HepG2 (cell line): ENCODE results near the gene XRCC5. TPM values are rescaled to one million over a fixed set of nuclear protein-coding genes. Genes with fewer than 3 reads are reported as not detected.

Experiments
- AHR ChIP-seq: IDR thresholded peaks from 2 replicates; pipeline ENCODE4 v1.6.1; 2018; ENCODE audit warnings: missing genetic modification reagents, missing compliant biosample characterization
- GLI4 ChIP-seq: sonication (generic); formaldehyde crosslinking; IDR thresholded peaks from 2 replicates; pipeline ENCODE4 v1.5.1; 2020; ENCODE audit warnings: missing genetic modification reagents, mild to moderate bottlenecking, moderate library complexity, borderline replicate concordance
- HNF4A ChIP-seq: sonication (generic); formaldehyde crosslinking; IDR thresholded peaks from 2 replicates; pipeline ENCODE4 v1.4.0; 2020; ENCODE audit warnings: missing genetic modification reagents
- NCOA2 ChIP-seq: sonication (generic); formaldehyde crosslinking; IDR thresholded peaks from 2 replicates; pipeline ENCODE4 v1.8.0; 2022; ENCODE audit warnings: inconsistent platforms
- NR3C1 ChIP-seq: sonication (generic); formaldehyde crosslinking; IDR thresholded peaks from 2 replicates; pipeline ENCODE4 v1.4.0; 2020; ENCODE audit warnings: missing genetic modification reagents
- TAF15 ChIP-seq: fragments of 200-400 bp; formaldehyde crosslinking; IDR thresholded peaks from one replicate; pipeline ENCODE4 v1.6.1; 2018; ENCODE audit warnings: mild to moderate bottlenecking, low read depth, low read length; ENCODE audit not compliant: poor library complexity, severe bottlenecking
- TBX3 ChIP-seq: fragments of 450-650 bp; IDR thresholded peaks from 2 replicates; pipeline ENCODE4 v1.6.1; 2017; ENCODE audit warnings: antibody characterized with exemption, mild to moderate bottlenecking, inconsistent platforms, borderline replicate concordance
- TOE1 ChIP-seq: sonication (generic); formaldehyde crosslinking; IDR thresholded peaks from 2 replicates; pipeline ENCODE4 v1.4.0; 2020; ENCODE audit warnings: mild to moderate bottlenecking, missing genetic modification reagents
- XRCC5 ChIP-seq: fragments of 200-400 bp; formaldehyde crosslinking; optimal IDR thresholded peaks from 2 replicates; pipeline ENCODE3; 2017; ENCODE audit warnings: mild to moderate bottlenecking, low read length
- ZBTB14 ChIP-seq: sonication (generic); formaldehyde crosslinking; IDR thresholded peaks from 2 replicates; pipeline ENCODE4 v1.4.0; 2020; ENCODE audit warnings: missing genetic modification reagents
- ZFP36 ChIP-seq: fragments of 150-350 bp; IDR thresholded peaks from 2 replicates; pipeline ENCODE4 v1.6.1; 2018; ENCODE audit warnings: borderline replicate concordance, low read length, low read depth; ENCODE audit not compliant: partially characterized antibody
- ZFP90 ChIP-seq: sonication (generic); formaldehyde crosslinking; IDR thresholded peaks from 2 replicates; pipeline ENCODE4 v1.8.0; 2022; ENCODE audit warnings: missing genetic modification reagents, mild to moderate bottlenecking, inconsistent platforms, borderline replicate concordance
- ZKSCAN8 ChIP-seq: IDR thresholded peaks from 2 replicates; pipeline ENCODE4 v1.6.1; 2016; ENCODE audit warnings: borderline replicate concordance, missing genetic modification reagents, missing compliant biosample characterization
- ZNF160 ChIP-seq: sonication (generic); formaldehyde crosslinking; IDR thresholded peaks from 2 replicates; pipeline ENCODE4 v1.8.0; 2022; ENCODE audit warnings: mild to moderate bottlenecking, inconsistent platforms, missing genetic modification reagents
- ZNF496 ChIP-seq: sonication (generic); formaldehyde crosslinking; IDR thresholded peaks from 2 replicates; pipeline ENCODE4 v1.8.1; 2023; ENCODE audit warnings: mild to moderate bottlenecking, moderate library complexity, missing genetic modification reagents; ENCODE audit not compliant: insufficient replicate concordance
- ZNF720 ChIP-seq: sonication (generic); formaldehyde crosslinking; IDR thresholded peaks from 2 replicates; pipeline ENCODE4 v1.4.0; 2020; ENCODE audit warnings: missing genetic modification reagents
- ZNF782 ChIP-seq: sonication (generic); formaldehyde crosslinking; IDR thresholded peaks from 2 replicates; pipeline ENCODE4 v1.4.0; 2020; ENCODE audit warnings: missing genetic modification reagents, mild to moderate bottlenecking, borderline replicate concordance
- polyA plus RNA-seq, 8 experiments: library from polyadenylated mRNA; depleted of rRNA in 3 of 8; stranded (reverse) in 7 of 8; unstranded in 1 of 8; fragments of >200 nt; fragmentation: Illumina TruSeq in 4 of 8; extraction: Trizol in 4 of 8; gene quantifications; 2 replicates each; pipeline versions ENCODE4 v1.2.1 to v1.2.3, GENCODE V29; 2011 to 2016; ENCODE audit warnings: low read depth in 4 of 8, missing spikeins in 1 of 8, mixed read lengths in 1 of 8; ENCODE audit not compliant: insufficient read depth in 1 of 8
- total RNA-seq, 5 experiments: library from RNA; depleted of rRNA; stranded (reverse); fragments of >200 nt; fragmentation: Illumina TruSeq; extraction: Trizol; gene quantifications; 2 replicates each; pipeline ENCODE4 v1.2.3, GENCODE V29; 2016; ENCODE audit warnings: low read depth in 1 of 5
- TF ChIP-seq, protein P1 (sequence below): sonication (generic); formaldehyde crosslinking; IDR thresholded peaks from 2 replicates; pipeline ENCODE4 v1.5.0; 2020; ENCODE audit warnings: mild to moderate bottlenecking, missing genetic modification reagents
- TF ChIP-seq, protein P2 (sequence below): conservative IDR thresholded peaks from 2 replicates; pipeline ENCODE4 v1.6.1; 2018; ENCODE audit warnings: missing genetic modification reagents
- TF ChIP-seq, protein P3 (sequence below): IDR thresholded peaks from 2 replicates; pipeline ENCODE4 v1.6.1; 2016; ENCODE audit warnings: missing biosample characterization, missing genetic modification reagents, low read depth

XRCC5 gene
- total and polyA plus RNA-seq, 2 of the 13 experiments (the other 11 are each of a cell fraction or from before 2014, with no cell fraction given) = 264 to 454 TPM

GRCh38 chr2:216081487-216082116, 27.5 kb upstream of the XRCC5 start, which contains the start of the genes PECR and TMEM169 (continued):
- TF ChIP-seq ZNF496 (CRISPR knock-in tag) (no peak), HNF4A (CRISPR knock-in tag) (peak; percentile 48; the same call in 1 of the 2 replicates), AHR (peak; percentile 82; the same call in 1 of the 2 replicates), NCOA2 (peak; percentile 44), ZNF782 (CRISPR knock-in tag) (peak; percentile 93), ZKSCAN8 (CRISPR knock-in tag) (peak; percentile 86; the same call in 1 of the 2 replicates), ZBTB14 (CRISPR knock-in tag) (no peak), TBX3 (no peak), NR3C1 (CRISPR knock-in tag) (no peak), ZNF160 (CRISPR knock-in tag) (peak; percentile 95), ZFP36 (no peak), TOE1 (CRISPR knock-in tag) (no peak), XRCC5 (peak; percentile 82), GLI4 (CRISPR knock-in tag) (peak; percentile 94), TAF15 (no peak), ZNF720 (CRISPR knock-in tag) (no peak), ZFP90 (peak; percentile 91)
- TF ChIP-seq, protein P1, sequence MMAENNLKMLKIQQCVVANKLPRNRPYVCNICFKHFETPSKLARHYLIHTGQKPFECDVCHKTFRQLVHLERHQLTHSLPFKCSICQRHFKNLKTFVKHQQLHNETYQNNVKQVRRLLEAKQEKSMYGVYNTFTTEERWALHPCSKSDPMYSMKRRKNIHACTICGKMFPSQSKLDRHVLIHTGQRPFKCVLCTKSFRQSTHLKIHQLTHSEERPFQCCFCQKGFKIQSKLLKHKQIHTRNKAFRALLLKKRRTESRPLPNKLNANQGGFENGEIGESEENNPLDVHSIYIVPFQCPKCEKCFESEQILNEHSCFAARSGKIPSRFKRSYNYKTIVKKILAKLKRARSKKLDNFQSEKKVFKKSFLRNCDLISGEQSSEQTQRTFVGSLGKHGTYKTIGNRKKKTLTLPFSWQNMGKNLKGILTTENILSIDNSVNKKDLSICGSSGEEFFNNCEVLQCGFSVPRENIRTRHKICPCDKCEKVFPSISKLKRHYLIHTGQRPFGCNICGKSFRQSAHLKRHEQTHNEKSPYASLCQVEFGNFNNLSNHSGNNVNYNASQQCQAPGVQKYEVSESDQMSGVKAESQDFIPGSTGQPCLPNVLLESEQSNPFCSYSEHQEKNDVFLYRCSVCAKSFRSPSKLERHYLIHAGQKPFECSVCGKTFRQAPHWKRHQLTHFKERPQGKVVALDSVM (CRISPR knock-in tag) = peak; percentile 20; the same call in 1 of the 2 replicates
- TF ChIP-seq, protein P2, sequence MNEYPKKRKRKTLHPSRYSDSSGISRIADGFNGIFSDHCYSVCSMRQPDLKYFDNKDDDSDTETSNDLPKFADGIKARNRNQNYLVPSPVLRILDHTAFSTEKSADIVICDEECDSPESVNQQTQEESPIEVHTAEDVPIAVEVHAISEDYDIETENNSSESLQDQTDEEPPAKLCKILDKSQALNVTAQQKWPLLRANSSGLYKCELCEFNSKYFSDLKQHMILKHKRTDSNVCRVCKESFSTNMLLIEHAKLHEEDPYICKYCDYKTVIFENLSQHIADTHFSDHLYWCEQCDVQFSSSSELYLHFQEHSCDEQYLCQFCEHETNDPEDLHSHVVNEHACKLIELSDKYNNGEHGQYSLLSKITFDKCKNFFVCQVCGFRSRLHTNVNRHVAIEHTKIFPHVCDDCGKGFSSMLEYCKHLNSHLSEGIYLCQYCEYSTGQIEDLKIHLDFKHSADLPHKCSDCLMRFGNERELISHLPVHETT = peak; percentile 69; the same call in 1 of the 2 replicates
- TF ChIP-seq, protein P3, sequence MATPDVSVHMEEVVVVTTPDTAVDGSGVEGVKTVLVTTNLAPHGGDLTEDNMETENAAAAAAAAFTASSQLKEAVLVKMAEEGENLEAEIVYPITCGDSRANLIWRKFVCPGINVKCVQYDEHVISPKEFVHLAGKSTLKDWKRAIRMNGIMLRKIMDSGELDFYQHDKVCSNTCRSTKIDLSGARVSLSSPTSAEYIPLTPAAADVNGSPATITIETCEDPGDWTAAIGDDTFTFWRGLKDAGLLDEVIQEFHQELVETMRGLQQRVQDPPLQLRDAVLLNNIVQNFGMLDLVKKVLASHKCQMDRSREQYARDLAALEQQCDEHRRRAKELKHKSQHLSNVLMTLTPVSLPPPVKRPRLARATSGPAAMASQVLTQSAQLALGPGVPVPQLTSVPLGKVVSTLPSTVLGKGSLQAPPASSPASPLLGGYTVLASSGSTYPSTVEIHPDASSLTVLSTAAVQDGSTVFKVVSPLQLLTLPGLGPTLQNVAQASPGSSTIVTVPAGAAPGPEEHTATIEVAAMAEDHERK = no peak
